ENCODE results near the gene STARD7.

Gene STARD7

DNA sequence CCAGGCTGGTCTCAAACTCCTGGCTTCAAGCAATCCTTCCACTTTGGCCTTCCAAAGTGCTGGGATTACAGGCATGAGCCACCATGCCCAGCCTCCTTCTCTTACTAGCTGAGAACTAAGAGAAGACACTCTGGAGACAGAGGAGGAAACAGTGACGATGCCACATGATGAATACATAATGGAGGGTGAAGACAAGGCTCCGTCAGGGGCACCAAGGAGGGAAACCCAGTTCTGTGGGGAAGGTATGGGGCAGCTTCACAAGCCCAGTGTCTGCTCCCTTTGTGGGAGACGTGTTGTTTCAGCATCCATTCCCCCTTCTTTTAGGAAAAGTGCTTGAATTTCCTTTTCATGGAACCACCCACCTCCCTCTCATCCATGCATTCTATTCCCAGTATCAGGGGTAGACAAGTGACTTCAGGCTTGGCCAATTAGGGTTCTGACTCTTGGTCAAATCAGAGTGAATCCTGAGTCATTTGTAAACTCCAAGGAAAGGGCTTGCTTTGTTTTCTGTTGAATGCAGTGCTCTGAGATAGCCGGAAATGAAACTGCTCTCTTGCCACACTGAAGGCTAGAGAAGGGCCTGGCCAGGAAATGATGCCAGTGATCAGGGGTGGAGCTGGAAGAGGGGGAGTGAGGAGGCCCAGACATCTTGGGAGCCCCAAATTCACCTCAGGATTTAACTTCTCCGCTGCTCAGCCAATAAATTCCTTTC lies 33.4 kb upstream of the STARD7 start:
- H3K4me3 ChIP-seq (ENCODE audit: low read depth, low read length): no peak overlapping the region
- TF ChIP-seq, protein P1, sequence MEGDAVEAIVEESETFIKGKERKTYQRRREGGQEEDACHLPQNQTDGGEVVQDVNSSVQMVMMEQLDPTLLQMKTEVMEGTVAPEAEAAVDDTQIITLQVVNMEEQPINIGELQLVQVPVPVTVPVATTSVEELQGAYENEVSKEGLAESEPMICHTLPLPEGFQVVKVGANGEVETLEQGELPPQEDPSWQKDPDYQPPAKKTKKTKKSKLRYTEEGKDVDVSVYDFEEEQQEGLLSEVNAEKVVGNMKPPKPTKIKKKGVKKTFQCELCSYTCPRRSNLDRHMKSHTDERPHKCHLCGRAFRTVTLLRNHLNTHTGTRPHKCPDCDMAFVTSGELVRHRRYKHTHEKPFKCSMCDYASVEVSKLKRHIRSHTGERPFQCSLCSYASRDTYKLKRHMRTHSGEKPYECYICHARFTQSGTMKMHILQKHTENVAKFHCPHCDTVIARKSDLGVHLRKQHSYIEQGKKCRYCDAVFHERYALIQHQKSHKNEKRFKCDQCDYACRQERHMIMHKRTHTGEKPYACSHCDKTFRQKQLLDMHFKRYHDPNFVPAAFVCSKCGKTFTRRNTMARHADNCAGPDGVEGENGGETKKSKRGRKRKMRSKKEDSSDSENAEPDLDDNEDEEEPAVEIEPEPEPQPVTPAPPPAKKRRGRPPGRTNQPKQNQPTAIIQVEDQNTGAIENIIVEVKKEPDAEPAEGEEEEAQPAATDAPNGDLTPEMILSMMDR (IDR thresholded peaks at IDR 0.05; ENCODE audit: low read depth, low read length): no peak

DNA sequence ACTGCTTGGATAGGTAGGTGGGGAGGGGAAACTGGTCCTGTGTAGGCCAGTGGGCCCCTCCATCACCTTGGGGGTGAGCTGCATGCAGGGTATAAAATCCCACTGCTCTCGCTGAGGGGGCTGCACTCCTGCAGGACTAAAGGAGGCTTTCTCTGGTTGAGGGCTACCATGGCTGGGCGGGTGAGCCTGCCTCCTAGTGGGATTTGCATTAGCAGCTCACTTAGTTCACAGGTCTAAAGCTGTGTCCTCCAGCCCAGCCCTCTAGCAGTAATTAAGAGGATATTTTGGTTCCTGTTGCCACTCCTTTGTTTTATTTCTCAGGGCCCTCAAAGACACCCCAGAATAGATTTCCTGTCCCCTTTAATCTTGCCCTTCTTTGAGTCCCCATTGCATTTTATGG lies 32.6 kb upstream of the STARD7 start:
- H3K4me3 ChIP-seq (ENCODE audit: low read depth, low read length): no peak overlapping the region
- TF ChIP-seq, protein P1 (IDR thresholded peaks at IDR 0.05; ENCODE audit: low read depth, low read length): no peak

DNA sequence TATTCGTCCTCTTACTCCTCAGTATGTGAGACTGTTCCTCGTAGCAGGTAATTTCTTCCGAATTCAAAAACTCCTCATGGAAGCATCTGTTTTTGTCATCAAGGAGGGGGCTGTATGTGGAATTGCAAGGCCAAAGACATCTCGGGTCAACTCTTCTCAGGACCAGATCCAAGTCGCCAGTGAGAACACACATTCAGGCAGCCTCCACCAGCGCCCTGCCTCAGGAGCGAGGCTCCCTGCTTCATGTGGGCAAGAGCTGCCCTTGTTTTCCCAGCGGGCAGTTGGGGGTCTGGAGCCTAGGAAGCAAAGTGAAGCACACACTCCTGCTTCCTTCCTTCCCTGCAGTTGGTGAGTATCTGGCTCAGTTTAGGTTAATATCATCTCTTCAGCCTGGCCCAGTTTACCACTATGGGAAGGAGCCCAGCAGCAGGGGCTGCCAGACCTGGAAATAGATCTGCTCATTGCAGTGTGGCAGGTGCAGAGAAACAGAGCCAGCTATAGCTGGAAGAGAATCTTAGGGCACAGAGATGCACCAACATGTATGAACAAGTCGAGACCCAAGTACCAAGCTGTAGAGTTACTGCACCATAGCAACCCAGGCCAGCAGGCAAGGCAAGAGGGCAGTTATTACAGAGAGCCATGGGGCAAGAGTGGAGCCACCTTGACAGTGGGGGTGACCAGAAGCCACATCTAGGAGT lies 31.9 kb upstream of the STARD7 start:
- TF ChIP-seq, protein P1 (IDR thresholded peaks at IDR 0.05; ENCODE audit: low read depth, low read length): no peak
- no peak overlapping the region for H3K4me3 ChIP-seq (ENCODE audit: low read depth, low read length)

DNA sequence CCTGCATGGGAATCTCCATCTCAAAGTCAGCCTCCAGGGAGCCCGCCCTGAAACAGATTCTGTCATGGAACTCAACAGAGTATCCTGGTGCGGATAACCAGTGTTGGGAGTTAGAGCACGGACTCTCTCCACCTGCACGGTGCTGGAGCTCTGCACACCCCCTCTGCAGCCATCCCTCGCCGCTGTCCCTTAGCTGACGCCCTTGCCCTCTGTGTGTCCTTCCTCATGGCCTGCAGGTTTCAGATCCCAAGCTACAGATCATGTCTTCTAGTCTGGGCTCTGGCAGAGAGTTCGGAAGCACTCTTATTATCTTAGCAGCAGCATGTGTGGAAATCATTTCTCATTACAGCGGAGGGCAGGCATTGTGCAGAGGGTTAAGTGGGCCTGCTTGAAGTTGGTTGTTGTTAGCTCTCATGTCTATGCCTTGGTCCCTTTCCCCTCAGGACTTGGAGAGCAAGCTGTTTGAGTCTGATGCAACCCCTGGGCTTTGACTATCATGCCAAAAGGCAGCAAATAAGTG lies 31.2 kb upstream of the STARD7 start:
- no peak overlapping the region for H3K4me3 ChIP-seq (ENCODE audit: low read depth, low read length)
- TF ChIP-seq, protein P1 (IDR thresholded peaks at IDR 0.05; ENCODE audit: low read depth, low read length): no peak

DNA sequence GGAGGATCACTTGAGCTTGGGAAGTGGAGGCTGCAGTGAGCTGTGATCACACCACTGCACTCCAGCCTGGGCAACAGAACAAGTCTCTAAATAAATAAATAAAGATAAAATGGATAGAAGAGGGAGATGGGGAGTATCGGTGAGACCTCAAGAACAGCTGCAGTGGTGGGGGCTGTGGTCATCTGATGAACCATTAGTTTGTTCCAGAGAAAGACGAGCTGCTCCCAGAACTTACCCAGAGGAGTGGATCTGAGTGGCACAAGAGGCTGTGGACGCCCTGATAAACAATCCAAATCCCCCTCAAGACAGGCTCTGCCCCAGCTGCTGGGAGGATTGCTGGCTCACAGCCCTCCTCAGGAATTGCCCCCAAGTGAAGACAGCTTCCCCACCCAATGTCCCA lies 30.5 kb upstream of the STARD7 start:
- TF ChIP-seq, protein P1 (IDR thresholded peaks at IDR 0.05; ENCODE audit: low read depth, low read length): no peak
- no peak overlapping the region for H3K4me3 ChIP-seq (ENCODE audit: low read depth, low read length)

DNA sequence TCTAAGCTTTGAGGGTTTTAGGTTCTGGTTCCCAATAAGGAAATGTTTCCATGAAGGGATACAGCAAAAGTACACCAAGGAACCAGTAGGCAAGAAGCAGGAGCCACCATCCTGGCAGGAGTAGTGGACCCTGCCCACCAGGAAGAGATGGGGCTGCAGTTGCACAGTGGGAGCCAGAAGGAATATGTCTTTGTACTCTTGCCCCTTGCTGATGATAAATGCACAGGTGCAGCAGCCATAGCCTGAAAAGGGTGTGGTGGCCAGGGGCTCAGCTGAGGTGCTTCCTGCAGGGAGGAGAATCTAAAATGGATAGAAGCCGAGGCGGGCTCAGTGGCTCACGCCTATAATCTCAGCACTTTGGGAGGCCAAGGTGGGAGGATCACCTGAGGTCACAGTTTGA lies 29.6 kb upstream of the STARD7 start:
- TF ChIP-seq, protein P1 (IDR thresholded peaks at IDR 0.05; ENCODE audit: low read depth, low read length): no peak
- H3K4me3 ChIP-seq (ENCODE audit: low read depth, low read length): no peak overlapping the region

DNA sequence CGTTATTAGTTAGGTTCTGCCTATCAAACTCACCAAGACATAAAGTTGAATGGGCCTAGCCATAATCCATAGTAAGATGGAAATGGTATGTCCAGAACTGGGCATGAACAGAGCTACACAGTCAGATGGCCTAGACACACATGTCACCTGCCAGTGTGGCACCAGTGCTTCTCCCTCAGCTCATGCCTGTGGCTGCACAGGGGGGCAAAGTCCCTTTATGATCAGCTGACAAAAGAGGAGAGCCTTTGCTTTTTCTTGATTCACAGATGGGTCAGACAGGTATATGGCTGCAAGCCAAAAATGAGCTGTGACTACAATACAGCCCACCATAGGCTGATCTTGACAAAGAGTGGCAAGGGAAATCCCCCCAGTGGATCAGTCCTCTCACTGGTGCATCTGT lies 28.3 kb upstream of the STARD7 start:
- H3K4me3 ChIP-seq (ENCODE audit: low read depth, low read length): no peak overlapping the region
- TF ChIP-seq, protein P1 (IDR thresholded peaks at IDR 0.05; ENCODE audit: low read depth, low read length): no peak
